ENCODE results near the gene GAD1.

Gene GAD1

GRCh38 chr2:170822290-170823087 lies 5.8 kb downstream of the GAD1 start:
- H2AFZ ChIP-seq (ENCODE audit: low read depth, low read length) = no peak overlapping the region

GRCh38 chr2:170823088-170823897 lies 6.6 kb downstream of the GAD1 start:
- no peak overlapping the region for H3K4me3 ChIP-seq (ENCODE audit: low read length)
- H3K9ac ChIP-seq (ENCODE audit: low read length) = no peak overlapping the region
- no peak overlapping the region for H3K27ac ChIP-seq (ENCODE audit: low read length)
- peaks cover 8% of the 10 kb centered on the region; the same call in 1 of the 2 replicates for H3K4me1 ChIP-seq (ENCODE audit: low read length)
- no peaks in the 10 kb centered on the region for H4K20me1 ChIP-seq (ENCODE audit: insufficient read depth, low read length)
- H2AFZ ChIP-seq (ENCODE audit: low read depth, low read length) = no peak overlapping the region
- peaks cover 8% of the 10 kb centered on the region for H3K27me3 ChIP-seq (ENCODE audit: low read depth, low read length)
- no peaks in the 10 kb centered on the region for H3K36me3 ChIP-seq (replicated peaks; ENCODE audit: low read depth, low read length)
- TF ChIP-seq, protein P1, sequence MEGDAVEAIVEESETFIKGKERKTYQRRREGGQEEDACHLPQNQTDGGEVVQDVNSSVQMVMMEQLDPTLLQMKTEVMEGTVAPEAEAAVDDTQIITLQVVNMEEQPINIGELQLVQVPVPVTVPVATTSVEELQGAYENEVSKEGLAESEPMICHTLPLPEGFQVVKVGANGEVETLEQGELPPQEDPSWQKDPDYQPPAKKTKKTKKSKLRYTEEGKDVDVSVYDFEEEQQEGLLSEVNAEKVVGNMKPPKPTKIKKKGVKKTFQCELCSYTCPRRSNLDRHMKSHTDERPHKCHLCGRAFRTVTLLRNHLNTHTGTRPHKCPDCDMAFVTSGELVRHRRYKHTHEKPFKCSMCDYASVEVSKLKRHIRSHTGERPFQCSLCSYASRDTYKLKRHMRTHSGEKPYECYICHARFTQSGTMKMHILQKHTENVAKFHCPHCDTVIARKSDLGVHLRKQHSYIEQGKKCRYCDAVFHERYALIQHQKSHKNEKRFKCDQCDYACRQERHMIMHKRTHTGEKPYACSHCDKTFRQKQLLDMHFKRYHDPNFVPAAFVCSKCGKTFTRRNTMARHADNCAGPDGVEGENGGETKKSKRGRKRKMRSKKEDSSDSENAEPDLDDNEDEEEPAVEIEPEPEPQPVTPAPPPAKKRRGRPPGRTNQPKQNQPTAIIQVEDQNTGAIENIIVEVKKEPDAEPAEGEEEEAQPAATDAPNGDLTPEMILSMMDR (IDR thresholded peaks at IDR 0.05; ENCODE audit: low read depth, low read length) = no peak
- TF ChIP-seq EZH2phosphoT487 (IDR thresholded peaks at IDR 0.05; ENCODE audit: low read depth) = no peak
- H3K79me2 ChIP-seq (ENCODE audit: low read length) = no peaks in the 10 kb centered on the region
- H3K4me2 ChIP-seq (ENCODE audit: low read length) = no peak overlapping the region
- H3K9me3 ChIP-seq (ENCODE audit: insufficient read depth, low read length) = no peaks in the 10 kb centered on the region

More at GRCh38 chr2:170822290-170823087, 5.8 kb downstream of the GAD1 start:
- H3K4me1 ChIP-seq (ENCODE audit: low read length) = peaks cover 8% of the 10 kb centered on the region; the same call in 1 of the 2 replicates
- H3K9ac ChIP-seq (ENCODE audit: low read length) = no peak overlapping the region
- no peak overlapping the region for H3K4me3 ChIP-seq (ENCODE audit: low read length)
- no peaks in the 10 kb centered on the region for H3K79me2 ChIP-seq (ENCODE audit: low read length)
- H3K27ac ChIP-seq (ENCODE audit: low read length) = no peak overlapping the region
- TF ChIP-seq, protein P1 (IDR thresholded peaks at IDR 0.05; ENCODE audit: low read depth, low read length) = no peak
- TF ChIP-seq EZH2phosphoT487 (IDR thresholded peaks at IDR 0.05; ENCODE audit: low read depth) = no peak
- no peak overlapping the region for H3K4me2 ChIP-seq (ENCODE audit: low read length)
- H3K27me3 ChIP-seq (ENCODE audit: low read depth, low read length) = peaks cover 5% of the 10 kb centered on the region
- H4K20me1 ChIP-seq (ENCODE audit: insufficient read depth, low read length) = no peaks in the 10 kb centered on the region
- no peaks in the 10 kb centered on the region for H3K9me3 ChIP-seq (ENCODE audit: insufficient read depth, low read length)
- no peaks in the 10 kb centered on the region for H3K36me3 ChIP-seq (replicated peaks; ENCODE audit: low read depth, low read length)

DNA sequence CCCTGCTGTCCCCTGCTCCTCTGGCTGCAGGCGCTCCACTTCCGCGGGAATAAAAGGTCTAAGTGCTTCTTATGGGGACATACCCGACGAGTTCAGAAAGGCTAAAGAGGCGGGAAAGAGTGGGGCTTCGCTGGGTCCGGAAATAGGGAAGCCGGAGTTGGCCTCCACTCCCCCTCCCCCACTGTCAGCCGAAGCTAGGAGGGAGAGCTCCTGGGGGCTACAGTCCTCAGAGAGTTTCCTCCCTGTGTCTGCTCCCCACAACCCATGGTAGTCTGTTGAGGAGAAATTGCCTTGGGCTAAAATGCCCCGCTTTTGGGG lies 7.2 kb downstream of the GAD1 start:
- no peaks in the 10 kb centered on the region for H3K79me2 ChIP-seq (ENCODE audit: low read length)
- H4K20me1 ChIP-seq (ENCODE audit: insufficient read depth, low read length) = no peaks in the 10 kb centered on the region
- H3K9me3 ChIP-seq (ENCODE audit: insufficient read depth, low read length) = no peaks in the 10 kb centered on the region
- peaks cover 8% of the 10 kb centered on the region; the same call in 1 of the 2 replicates for H3K4me1 ChIP-seq (ENCODE audit: low read length)
- H2AFZ ChIP-seq (ENCODE audit: low read depth, low read length) = no peak overlapping the region
- no peaks in the 10 kb centered on the region for H3K36me3 ChIP-seq (replicated peaks; ENCODE audit: low read depth, low read length)
- H3K9ac ChIP-seq (ENCODE audit: low read length) = no peak overlapping the region
- H3K27ac ChIP-seq (ENCODE audit: low read length) = no peak overlapping the region
- H3K4me3 ChIP-seq (ENCODE audit: low read length) = no peak overlapping the region
- H3K4me2 ChIP-seq (ENCODE audit: low read length) = no peak overlapping the region
- no peak for TF ChIP-seq EZH2phosphoT487 (IDR thresholded peaks at IDR 0.05; ENCODE audit: low read depth)
- TF ChIP-seq, protein P1 (IDR thresholded peaks at IDR 0.05; ENCODE audit: low read depth, low read length) = no peak
- peaks cover 8% of the 10 kb centered on the region for H3K27me3 ChIP-seq (ENCODE audit: low read depth, low read length)

DNA sequence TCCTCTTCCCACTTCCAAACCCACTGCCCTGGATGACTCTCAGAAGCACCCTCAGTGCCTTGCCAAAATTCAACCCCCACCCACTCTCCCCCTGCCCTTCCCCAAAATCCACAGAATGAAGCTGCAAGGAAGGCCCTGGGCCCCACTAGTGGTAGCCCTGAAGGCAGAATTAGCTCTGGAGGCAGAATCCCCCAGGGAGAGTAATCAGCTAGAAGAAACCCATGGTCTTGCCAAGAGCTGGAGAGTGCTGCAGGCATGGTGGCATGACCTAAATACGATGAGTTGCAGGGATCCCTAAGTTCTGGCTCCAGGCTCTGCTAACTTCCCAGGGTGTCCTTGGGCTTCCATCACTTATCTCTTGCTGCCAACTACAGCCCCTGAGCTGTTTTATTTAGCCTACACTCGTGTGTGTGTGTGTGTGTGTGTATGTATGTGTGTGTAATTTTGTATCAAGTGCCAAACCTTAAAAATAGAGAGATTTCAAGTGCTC lies 7.9 kb downstream of the GAD1 start:
- no peaks in the 10 kb centered on the region for H3K36me3 ChIP-seq (replicated peaks; ENCODE audit: low read depth, low read length)
- H3K4me1 ChIP-seq (ENCODE audit: low read length) = peaks cover 8% of the 10 kb centered on the region; the same call in 1 of the 2 replicates
- H4K20me1 ChIP-seq (ENCODE audit: insufficient read depth, low read length) = no peaks in the 10 kb centered on the region
- H3K9me3 ChIP-seq (ENCODE audit: insufficient read depth, low read length) = no peaks in the 10 kb centered on the region
- H3K4me3 ChIP-seq (ENCODE audit: low read length) = no peak overlapping the region
- no peaks in the 10 kb centered on the region for H3K79me2 ChIP-seq (ENCODE audit: low read length)
- TF ChIP-seq EZH2phosphoT487 (IDR thresholded peaks at IDR 0.05; ENCODE audit: low read depth) = no peak
- TF ChIP-seq, protein P1 (IDR thresholded peaks at IDR 0.05; ENCODE audit: low read depth, low read length) = no peak
- H3K9ac ChIP-seq (ENCODE audit: low read length) = no peak overlapping the region
- no peak overlapping the region for H3K27ac ChIP-seq (ENCODE audit: low read length)
- peaks cover 8% of the 10 kb centered on the region for H3K27me3 ChIP-seq (ENCODE audit: low read depth, low read length)
- H2AFZ ChIP-seq (ENCODE audit: low read depth, low read length) = no peak overlapping the region
- H3K4me2 ChIP-seq (ENCODE audit: low read length) = no peak overlapping the region

Measured in OCI-LY3 (cell line).